ENCODE data around the gene DLG2. TPM values are rescaled to one million over a fixed set of nuclear protein-coding genes. Genes with fewer than 3 reads are reported as not detected.

Gene DLG2
- total and polyA plus RNA-seq, 2 of the 4 experiments (the other 2 are of a cell fraction), result 0.31 to 0.36 TPM

- H2BK5ac ChIP-seq (ENCODE audit: low read depth, low read length, poor library complexity, severe bottlenecking), result no peak overlapping the region
- no peak overlapping the region for H3K23ac ChIP-seq (ENCODE audit: low read depth, low read length)
- H2AFZ ChIP-seq (replicated peaks; ENCODE audit: low read length, poor library complexity), result no peak overlapping the region
- no peaks in the 10 kb centered on the region for H3K9me1 ChIP-seq (ENCODE audit: insufficient read depth, low read length)
- DNase-seq (no peak), ATAC-seq (ENCODE audit: low read depth) (no peak)
- no peak for TF ChIP-seq CEBPB (IDR thresholded peaks at IDR 0.05; ENCODE audit: low read depth, low read length)
- no peak for TF ChIP-seq CHD1 (IDR thresholded peaks at IDR 0.05; ENCODE audit: low read depth, low read length)
- no peak for TF ChIP-seq RAD21 (IDR thresholded peaks at IDR 0.05; ENCODE audit: low read length)
- dilution Hi-C loops (cut with HindIII; ENCODE audit: low sequenced_read_pairs, unreplicated experiment) (no loop called here), in situ Hi-C loops (cut with MboI; ENCODE audit: low sequenced_read_pairs) (no loop called here), intact Hi-C loops (cut with micrococcal nuclease) (no loop called here)
- H3K27ac ChIP-seq (ENCODE audit: insufficient read depth, low read length), result no peak overlapping the region
- no peak overlapping the region for H3K9ac ChIP-seq (ENCODE audit: low read depth, low read length)
- H3K4me2 ChIP-seq (ENCODE audit: low read depth, low read length), result no peak overlapping the region
- no peak overlapping the region for H3K4ac ChIP-seq (ENCODE audit: low read depth, low read length)
- H2BK15ac ChIP-seq (ENCODE audit: low read depth, low read length), result no peak overlapping the region
- H2AK9ac ChIP-seq (replicated peaks; ENCODE audit: low read depth, low read length, poor library complexity), result no peak overlapping the region
- H3K4me1 ChIP-seq (ENCODE audit: control insufficient read depth, insufficient read depth, low read length), result no peaks in the 10 kb centered on the region
- BruUV-seq (replicated peaks), result no TSS peak
- H3K27me3 ChIP-seq (ENCODE audit: control insufficient read depth, insufficient read depth, low read length), result no peaks in the 10 kb centered on the region
- no peak overlapping the region for H4K91ac ChIP-seq (ENCODE audit: insufficient read depth, low read depth, low read length)
- no peaks in the 10 kb centered on the region for H4K20me1 ChIP-seq (ENCODE audit: insufficient read depth, low read length)
- no peak overlapping the region for H4K5ac ChIP-seq (ENCODE audit: low read depth, low read length)
- no peak overlapping the region for H2AK5ac ChIP-seq (ENCODE audit: low read depth, low read length)
- no peaks in the 10 kb centered on the region for H3K36me3 ChIP-seq (ENCODE audit: control insufficient read depth, insufficient read depth, low read length)
- H3K18ac ChIP-seq (ENCODE audit: low read depth, low read length), result no peak overlapping the region
- ChIA-PET CTCF (no interaction called here), POLR2A (ENCODE audit: unreplicated experiment) (no interaction called here)
- no peak overlapping the region for H3K4me3 ChIP-seq (ENCODE audit: insufficient read depth, low read depth, low read length)
- no peak overlapping the region for H3K56ac ChIP-seq (ENCODE audit: extremely low read depth, insufficient read depth, low read length)
- H3K9me3 ChIP-seq (ENCODE audit: control insufficient read depth, insufficient read depth, low read length), result no peaks in the 10 kb centered on the region
- H4K8ac ChIP-seq (ENCODE audit: low read depth in 2 of 2, low read length in 2 of 2), result no peak overlapping the region
- H3K14ac ChIP-seq (replicated peaks; ENCODE audit: low read depth, low read length), result no peak overlapping the region
- WGBS, 2 experiments (ENCODE audit: extremely low coverage in 2 of 2, insufficient read length in 1 of 2), result no CpG with 5 or more reads among the region's 4 CpGs
- no peaks in the 10 kb centered on the region for H3K79me1 ChIP-seq (ENCODE audit: low read depth in 1 of 2, low read length in 2 of 2)
- H2BK20ac ChIP-seq (ENCODE audit: low read depth, low read length), result no peak overlapping the region
- H2BK120ac ChIP-seq (ENCODE audit: low read depth, low read length), result no peak overlapping the region
These were observed 345.6 kb downstream of the DLG2 start for GRCh38 chr11:85281550-85281949.

Measured in IMR-90 (cell line).